Activated CD4-positive, CD25-positive, alpha-beta regulatory T cell treated with anti-CD3 and anti-CD28 coated beads, Interleukin-2, amount 50 U/mL, for 24 hours (primary cell): ENCODE results near the gene FOSL1.

Source experiments
- ATAC-seq, 2 donors: fragments of 150-1000 bp; cut with Tn5 transposase; one replicate each; pipeline ENCODE4 v1.10.0; 2021; ENCODE audit warnings: mild to moderate bottlenecking in 1 of 2, moderate library complexity in 1 of 2

FOSL1 gene

GRCh38 chr11:65900125-65900898, at the start of gene FOSL1:
TSS of gene FOSL1 (minus strand) at chr11:65900388. CDS start at chr11:65900339, 49 bp downstream.
- ATAC-seq: peak; percentile 84

- ATAC-seq: no peak
Measured at GRCh38 chr11:65947603-65948125, 47.5 kb upstream of the FOSL1 start.

- no peak for ATAC-seq
Measured at GRCh38 chr11:65947133-65947532, 46.9 kb upstream of the FOSL1 start.

GRCh38 chr11:65946655-65947054, 46.5 kb upstream of the FOSL1 start:
- no peak for ATAC-seq

GRCh38 chr11:65945941-65946558, 45.9 kb upstream of the FOSL1 start:
- no peak for ATAC-seq

GRCh38 chr11:65945430-65945911, 45.3 kb upstream of the FOSL1 start, which contains the start of gene TSGA10IP:
TSS of gene TSGA10IP (plus strand) at chr11:65945480. CDS start at chr11:65945676, 196 bp downstream.
- ATAC-seq: no peak

GRCh38 chr11:65944767-65945166, 44.6 kb upstream of the FOSL1 start:
- ATAC-seq: no peak

- ATAC-seq: no peak
Measured at GRCh38 chr11:65944191-65944590, 44.0 kb upstream of the FOSL1 start.

GRCh38 chr11:65942531-65942930, 42.3 kb upstream of the FOSL1 start:
- ATAC-seq: no peak

GRCh38 chr11:65941720-65942310, 41.6 kb upstream of the FOSL1 start:
- ATAC-seq: no peak

- no peak for ATAC-seq
Measured at GRCh38 chr11:65937766-65938165, 37.6 kb upstream of the FOSL1 start.

GRCh38 chr11:65934014-65934413, 33.8 kb upstream of the FOSL1 start:
- ATAC-seq: no peak

- no peak for ATAC-seq
Measured at GRCh38 chr11:65932558-65932919, 32.4 kb upstream of the FOSL1 start.

GRCh38 chr11:65931773-65932557, 31.8 kb upstream of the FOSL1 start:
- no peak for ATAC-seq

- no peak for ATAC-seq
Measured at GRCh38 chr11:65928667-65929066, 28.5 kb upstream of the FOSL1 start.

- ATAC-seq: peak; percentile 91 to 94
Measured at GRCh38 chr11:65927904-65928397, 27.8 kb upstream of the FOSL1 start.

- no peak for ATAC-seq
Measured at GRCh38 chr11:65925397-65925796, 25.2 kb upstream of the FOSL1 start.

- ATAC-seq: no peak
Measured at GRCh38 chr11:65922565-65922964, 22.4 kb upstream of the FOSL1 start.

- no peak for ATAC-seq
Measured at GRCh38 chr11:65921876-65922275, 21.7 kb upstream of the FOSL1 start.

GRCh38 chr11:65921033-65921555, 20.9 kb upstream of the FOSL1 start:
- ATAC-seq: no peak

- no peak for ATAC-seq
Measured at GRCh38 chr11:65920372-65920802, 20.2 kb upstream of the FOSL1 start.
